GM18519 (cell line): ENCODE results near the gene PRR11.
A peak's percentile ranks its signal among the peaks of the same experiment; 100 is the strongest.
"Not testable (repeated sequence)": the region's sequence is repeated elsewhere in the genome, so short reads cannot be mapped to it uniquely, and the experiment has no call there.

Source experiments
- ATAC-seq: cut with Tn5 transposase; IDR thresholded peaks from one replicate; pipeline ENCODE4 v1.9.1; 2021; ENCODE audit warnings: mild to moderate bottlenecking, moderate library complexity; ENCODE audit not compliant: unreplicated experiment, low FRiP score

The PRR11 gene

DNA sequence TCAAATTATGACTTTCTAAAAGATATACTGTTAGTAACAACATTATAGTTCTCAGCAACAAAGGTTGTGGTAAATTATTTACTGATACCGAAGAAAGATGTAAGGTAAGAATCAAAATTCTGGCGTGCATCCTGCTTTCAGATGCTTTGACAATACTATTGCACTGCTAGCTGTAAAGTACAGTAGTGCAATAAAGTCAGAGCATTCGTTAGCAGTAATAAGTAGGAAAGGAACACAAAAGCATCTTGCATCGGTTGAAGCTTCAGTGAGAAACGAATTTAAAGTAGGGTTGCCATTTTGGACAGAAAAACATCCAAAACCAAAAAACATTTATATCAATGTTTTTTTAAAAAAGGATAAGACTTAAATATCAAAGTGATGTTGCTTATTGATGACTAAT lies 4.5 kb upstream of the PRR11 start:
- no peak for ATAC-seq

DNA sequence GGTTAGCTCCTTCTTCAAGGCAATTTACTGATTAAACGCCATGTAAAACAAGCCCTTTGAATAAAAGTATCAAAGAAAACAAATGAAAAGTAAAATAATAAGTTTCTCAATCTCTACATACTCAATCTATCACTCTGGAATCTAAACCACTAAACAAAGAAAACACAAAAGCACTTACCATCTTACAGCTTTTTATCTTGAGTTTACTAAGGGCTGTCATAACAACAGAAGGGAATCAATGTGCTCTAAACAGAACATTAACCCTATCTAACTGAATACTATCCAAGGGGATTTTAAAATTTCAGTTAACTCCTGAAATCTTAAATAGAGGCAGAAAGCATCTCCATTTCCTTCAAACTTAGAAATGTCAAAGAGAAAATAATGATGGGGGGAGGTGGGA lies 4.0 kb upstream of the PRR11 start:
- no peak for ATAC-seq

DNA sequence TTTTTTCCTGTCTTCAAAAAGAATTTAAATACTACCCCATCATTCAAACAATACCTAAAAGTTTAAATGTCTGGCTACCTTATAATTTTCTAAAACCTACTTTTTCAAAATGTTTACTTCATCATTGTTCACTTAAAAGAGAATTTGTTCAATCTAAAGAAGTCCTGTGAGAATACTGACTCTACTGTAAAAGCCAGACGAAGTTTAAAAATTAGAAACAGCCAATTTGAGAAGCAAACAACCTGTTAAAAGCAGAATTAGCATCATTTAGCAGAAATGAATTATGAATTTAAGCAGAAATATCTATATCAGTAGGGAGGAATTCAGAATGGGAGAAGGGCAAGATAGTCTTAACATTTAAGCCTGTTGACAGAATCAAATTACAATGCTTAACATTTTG lies 2.6 kb upstream of the PRR11 start:
- no peak for ATAC-seq

DNA sequence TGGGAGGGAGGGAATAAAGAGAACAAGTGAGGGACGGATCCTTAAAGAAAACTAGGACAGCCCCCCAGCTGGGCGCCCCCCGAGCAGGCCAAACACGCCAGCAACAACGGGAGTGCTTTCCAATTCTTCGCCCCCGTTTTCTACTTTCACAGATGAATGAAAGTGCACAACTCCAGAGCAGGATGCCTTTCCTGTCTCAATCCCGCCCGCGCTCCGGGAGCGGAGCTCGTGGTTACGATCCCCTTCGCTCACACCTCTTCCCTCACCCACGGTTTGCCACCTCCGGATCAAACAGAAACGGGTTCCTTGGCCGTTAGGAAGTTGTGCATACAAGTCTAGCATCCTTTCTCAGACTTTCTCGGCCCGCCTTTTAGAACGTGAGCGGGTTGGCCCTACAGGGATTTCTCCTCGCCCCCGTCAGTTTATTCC lies 1.2 kb upstream of the PRR11 start:
- no peak for ATAC-seq

DNA sequence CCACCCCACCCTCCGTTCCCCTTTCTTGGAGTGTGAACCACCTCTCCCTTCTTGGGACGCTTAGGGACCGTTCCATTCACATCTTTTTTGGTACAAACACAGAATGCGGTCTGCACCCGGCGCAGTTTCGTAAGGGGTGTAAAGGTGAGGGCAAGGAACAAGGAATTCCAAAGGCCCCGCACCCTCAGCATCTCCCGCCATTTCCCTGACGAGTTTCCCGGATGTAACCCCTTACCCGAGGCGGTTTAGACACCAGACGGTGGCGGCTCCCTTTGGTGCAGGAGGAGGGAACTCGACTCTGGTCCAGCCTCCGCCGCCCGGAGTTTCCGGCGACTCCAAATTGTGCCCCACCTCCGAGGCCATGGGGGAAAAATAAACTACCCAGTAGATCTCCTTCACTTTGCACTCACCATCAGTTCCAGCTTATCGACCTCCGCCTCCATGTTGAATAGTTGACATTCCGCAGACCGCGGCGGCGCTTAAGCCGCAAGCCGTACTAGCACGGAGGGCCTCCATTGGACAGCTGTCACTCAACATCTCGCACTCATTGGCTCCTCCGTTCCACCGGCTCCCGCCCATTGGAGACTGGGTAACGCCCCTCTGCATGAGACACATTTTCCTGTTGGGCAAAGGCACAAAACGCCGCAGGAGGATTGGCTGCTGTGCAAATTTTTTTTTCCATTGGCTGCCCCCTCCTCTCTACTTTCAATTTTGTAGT lies 666 bp upstream of the PRR11 start, which contains the start of gene SKA2:
Gene SKA2, minus strand, starts transcription at position 466 of the 718 bp plus-strand sequence. Its CDS starts 23 bp downstream, at position 443.
- peak; percentile 78 for ATAC-seq

DNA sequence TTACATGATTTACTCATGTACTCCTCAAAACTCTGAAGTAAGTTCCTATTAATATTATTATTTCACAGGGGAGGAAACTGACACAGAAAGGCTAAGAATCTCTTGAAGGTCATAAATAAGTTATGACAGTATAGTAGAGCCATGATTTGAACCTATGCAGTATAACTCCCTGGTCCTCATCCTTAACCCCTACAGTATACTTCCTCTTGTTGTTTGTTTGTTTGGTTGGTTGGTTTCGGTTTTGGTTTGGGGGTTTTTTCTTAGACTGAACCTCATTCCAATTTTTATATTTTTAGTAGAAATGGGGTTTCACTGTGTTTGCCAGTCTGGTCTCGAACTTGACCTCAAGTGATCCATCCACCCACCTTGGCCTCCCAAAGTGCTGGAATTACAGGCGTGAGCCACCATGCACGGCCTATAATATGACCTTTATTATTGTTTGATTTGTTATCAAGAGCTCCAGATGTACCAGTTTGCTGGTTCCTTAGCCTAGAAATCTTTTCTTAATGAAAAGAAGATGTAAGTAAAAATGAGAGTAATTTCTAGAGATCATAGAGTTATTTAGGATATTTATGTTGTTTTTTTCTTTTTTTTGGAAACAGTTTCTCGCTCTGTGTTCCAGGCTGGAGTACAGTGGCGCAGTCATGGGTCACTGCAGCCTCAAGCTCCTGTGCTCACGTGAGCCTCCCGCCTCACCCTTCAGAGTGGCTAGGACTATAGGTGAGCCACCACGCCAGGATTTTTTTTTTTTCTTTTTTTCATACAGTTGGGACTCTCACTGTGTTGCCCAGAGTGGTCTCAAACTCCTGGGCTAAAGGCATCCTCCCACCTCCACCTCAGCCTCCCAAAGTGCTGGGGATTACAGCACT lies 4.8 kb downstream of the PRR11 start:
- no peak for ATAC-seq

DNA sequence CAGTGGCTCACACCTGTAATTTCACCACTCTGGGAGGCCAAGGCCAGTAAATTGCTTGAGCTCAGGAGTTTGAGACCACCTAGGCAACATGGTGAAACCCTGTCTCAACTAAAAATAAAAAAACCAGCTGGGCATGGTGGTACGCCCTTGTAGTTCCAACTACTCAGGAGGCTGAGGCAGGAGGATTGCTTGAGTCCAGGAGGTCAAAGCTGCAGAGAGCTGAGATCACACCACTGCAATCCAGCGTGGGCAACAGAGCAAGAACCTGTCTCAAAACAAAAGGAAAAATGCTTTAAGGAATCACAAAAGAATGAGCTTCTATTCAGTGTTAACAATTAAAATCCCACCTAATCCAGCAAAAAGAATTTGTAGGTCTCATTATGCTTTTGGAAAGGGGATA lies 5.9 kb downstream of the PRR11 start:
- ATAC-seq: no peak

DNA sequence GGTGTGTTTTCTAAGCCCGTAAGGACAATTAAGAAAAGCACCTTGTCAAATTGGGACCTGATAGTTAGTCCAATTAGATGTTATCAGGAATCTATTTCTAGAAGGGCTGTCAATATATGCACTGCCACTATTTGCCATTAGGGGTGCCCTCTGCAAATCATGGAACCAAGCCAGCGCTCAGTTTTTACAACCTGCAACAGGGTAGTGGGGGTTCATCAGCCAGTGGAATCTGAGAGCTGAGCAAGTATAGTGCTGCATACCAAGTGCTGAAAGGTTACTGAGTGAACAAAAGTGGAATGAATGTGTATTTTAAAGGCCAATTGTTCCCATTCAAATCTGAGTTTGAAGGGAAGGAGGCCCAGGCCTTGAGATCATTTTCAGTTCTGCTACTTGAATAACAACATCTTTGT lies 10.4 kb downstream of the PRR11 start:
- ATAC-seq: no peak

DNA sequence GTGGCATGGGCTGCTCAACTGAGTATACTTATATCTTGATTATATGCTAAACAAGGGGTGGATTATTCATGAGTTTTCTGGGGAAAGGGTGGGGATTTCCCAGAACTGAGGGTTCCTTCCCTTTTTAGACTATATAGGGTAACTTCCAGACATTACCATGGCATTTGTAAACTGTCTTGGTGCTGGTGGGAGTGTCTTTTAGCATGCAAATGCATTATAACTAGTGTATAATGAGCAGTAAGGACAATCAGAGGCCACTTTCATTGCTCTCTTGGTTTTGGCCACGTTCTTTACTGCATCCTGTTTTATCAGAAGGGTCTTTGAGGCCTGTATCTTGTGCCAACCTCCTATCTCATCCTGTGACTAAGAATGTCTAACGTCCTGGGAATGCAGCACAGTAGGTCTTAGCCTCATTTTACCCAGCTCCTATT lies 12.0 kb downstream of the PRR11 start:
- ATAC-seq: no peak

DNA sequence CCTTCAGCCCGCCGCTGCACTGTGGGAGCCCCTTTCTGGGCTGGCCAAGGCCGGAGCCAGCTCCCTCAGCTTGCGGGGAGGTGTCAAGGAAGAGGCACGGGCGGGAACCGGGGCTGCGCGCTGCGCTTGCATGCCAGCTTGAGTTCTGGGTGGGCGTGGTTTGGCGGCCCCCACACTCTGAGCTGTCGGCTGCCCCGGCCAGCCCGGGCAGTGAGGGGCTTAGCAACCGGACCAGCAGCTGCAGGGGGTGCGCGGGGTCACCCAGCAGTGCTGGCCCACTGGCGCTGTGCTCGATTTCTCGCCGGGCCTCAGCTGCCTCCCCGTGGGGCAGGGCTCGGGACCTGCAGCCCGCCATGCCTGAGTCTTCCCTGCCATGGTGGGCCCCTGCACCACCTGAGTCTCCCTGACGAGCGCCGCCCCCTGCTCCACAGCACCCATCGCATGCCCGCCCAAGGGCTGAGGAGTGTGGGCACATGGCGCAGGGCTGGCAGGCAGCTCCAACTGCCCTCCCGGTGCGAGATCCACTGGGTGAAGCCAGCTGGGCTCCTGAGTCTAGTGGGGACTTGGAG lies 17.0 kb downstream of the PRR11 start:
- no peak for ATAC-seq

DNA sequence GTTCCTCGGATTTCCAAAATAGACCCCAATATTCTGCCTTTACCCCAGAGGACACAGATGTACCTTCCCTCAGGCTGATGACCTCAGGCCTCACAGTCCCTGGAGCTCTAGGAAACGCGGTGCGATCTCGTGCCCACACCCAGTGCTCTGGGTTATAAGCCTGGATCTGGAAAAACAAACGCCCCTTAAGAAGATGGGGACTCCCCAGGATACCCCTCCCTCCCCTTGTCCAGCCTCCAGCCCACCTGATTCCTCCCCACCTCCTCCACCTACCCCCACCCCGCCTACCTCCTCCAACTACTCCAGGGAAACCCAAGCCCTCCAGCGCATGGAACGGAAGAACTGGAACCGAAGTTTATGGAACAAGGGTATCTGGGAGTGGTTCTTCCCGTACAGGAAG lies 19.1 kb downstream of the PRR11 start:
- no peak for ATAC-seq

DNA sequence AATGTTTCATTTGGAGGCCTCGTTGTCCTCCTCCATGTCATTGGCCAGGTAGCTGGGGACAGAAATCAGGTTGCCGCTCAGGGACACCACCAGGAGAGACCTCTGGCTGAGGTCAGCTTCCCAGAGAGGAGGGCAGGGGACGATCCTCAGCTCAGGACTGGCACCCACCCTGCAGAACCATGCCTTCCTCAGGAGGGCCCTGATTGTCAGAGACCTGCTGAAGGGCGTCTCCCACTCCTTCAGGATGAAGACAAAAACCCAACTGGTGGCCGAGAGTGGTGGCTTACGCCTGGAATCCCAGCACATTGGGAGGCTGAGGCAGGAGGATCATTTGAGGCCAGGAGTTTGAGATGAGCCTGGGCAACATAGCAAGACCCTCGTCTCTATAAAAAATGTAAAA lies 19.5 kb downstream of the PRR11 start:
- ATAC-seq: no peak

DNA sequence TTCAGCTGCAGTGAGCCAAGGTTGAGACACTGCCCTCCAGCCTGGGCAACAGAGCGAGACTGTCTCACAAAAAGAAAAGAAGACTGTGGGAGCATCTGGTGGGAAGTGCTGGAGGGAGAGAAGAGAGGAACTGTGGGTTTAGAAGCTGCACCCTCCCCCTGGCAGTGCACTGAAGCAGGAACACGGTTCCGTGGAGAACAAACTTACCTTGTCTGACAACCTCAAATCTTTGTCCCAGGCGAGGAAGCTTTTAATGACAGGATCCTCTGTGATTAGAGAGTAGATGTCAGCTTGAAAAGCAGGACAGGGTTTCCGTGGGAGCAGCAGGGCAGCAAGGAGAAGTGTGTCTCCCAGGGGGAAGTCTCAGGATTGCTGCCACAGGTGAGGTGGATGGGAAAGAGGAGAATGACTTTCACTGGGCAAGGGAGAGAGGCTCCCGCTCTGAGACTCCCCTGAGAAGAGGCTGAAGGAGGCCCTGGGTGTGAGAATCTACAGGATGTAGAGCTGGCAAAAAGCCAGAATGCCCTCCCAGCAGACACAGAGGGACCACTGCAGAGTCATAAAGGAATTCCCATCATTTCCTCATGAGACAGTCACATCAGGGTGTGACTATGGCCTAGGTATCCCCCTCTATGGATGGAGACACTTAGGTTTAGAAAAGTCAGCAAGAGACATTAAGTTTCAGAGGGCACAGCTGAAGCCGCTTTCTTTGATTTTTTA lies 22.9 kb downstream of the PRR11 start:
- no peak for ATAC-seq

DNA sequence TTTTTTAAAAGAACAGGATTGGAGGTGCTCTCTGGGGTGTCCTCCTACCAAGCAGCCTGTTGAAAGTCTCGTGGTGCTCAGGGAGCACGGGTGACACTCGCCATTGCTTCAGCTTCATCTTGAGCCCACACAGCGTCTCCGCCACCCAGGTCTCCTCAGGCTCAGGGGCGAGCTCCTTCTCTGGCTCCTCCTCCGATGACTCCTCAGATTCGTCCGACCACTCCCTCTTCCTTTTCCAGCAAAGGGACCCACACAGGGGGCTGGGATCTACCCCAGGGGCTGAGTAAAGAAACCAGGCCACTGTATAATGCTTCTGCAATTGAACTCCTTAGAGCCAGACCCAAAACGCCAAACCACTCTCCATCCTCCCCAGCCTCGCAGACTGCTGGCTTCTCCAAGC lies 24.1 kb downstream of the PRR11 start:
- ATAC-seq: not testable (repeated sequence)

DNA sequence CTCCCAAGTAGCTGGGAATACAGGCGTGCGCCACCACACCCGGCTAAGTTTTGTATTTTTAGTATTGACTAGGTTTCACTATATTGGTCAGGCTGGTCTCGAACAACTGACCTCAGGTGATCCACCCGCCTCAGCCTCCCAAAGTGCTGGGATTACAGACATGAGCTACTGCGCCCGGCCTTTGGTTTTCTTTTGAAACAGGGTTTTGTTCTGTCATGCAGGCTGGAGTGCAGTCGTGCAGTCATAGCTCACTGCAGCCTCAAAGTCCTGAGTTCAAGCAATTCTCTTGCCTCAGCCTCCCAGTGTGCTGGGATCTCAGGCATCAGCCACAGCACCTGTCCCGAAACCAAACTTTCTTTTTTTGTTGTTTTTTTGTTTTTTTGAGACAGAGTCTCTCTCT lies 25.1 kb downstream of the PRR11 start:
- ATAC-seq: no peak

DNA sequence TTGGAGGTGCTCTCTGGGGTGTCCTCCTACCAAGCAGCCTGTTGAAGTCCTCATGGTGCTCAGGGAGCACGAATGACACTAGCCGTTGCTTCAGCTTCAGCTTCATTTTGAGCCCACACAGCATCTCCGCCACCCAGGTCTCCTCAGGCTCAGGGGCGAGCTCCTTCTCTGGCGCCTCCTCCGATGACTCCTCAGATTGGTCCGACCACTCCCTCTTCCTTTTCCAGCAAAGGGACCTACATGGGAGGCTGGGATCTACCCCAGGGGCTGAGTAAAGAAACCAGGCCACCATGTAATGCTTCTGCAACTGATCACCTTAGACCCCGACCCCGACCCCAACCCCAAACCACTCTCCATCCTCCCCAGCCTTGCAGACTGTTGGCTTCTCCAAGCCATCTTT lies 25.9 kb downstream of the PRR11 start:
- ATAC-seq: no peak

DNA sequence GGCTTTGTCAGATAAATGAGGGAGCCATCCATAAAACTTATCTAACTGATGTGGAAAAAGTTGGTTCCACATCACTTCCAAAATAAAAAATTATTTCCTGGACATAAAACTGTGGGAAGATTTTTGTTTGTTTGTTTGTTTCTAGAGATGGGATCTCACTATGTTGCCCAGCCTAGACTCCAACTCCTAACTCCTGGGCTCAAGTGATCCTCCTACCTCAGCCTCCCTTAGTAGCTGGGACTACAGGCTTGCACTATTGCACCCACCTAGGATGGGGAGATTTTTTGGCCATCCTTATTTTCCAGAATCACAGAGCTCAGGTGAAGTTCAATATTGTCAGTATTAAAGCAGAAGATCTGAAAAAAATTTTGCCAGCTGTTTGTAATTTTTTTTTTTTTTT lies 30.5 kb downstream of the PRR11 start:
- no peak for ATAC-seq

DNA sequence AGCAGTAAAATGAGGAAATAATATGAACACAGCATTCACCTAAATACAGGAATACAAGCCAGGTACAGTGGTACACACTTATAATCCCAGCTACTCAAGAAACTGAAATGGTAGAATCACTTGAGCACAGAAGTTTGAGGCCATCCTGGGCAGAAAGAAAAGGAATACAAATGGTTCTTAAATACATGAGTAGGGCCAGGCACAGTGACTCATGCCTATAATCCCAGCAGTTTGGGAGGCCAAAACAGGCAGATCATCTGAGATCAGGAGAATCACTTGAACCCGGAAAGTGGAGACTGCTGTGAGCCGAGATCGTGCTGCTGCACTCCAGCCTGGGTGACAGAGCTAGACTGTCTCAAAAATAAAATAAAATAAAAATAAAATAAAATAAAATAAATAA lies 31.3 kb downstream of the PRR11 start:
- ATAC-seq: no peak

DNA sequence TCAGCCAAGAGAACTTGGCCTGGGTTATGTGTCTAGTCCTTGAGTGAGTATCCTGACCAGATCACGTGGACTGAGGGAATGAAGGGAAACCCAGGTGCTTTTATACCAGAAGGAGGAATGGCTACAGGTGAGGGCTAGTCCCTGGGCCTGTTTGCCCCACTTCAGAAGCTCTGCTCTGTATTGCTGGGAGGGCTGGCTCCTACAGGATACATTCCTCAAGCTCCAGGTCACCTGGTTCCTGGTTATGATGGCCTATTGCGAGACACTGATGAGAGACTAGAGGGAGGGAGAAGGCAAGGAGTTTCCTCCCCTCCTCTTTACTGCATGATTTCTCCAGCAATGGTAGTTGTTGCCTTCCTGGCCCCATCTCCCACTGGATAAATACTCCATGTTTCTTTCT lies 35.3 kb downstream of the PRR11 start:
- ATAC-seq: no peak

DNA sequence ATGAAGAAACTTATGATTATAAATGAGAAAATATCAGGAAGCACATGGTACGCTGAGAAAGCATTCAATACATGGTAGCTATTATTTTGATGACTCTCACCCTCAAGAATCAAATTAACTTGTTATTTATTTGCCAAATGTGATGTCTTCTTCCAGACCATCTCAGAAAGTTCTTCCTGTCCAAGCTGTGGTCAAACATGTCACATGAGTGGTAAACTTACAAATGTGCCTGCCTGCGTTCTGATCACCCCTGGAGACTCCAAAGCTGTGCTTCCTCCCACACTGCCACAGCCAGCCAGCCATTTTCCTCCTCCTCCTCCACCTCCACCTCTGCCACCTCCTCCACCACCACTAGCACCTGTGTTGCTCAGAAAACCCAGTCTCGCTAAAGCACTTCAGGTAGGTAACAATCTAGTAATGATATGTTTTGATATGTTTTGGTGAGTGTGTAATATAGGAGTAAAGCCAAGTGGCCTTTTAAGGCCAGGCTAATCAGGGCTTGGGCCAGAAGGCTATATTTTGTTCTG lies 37.9 kb downstream of the PRR11 start:
- no peak for ATAC-seq

DNA sequence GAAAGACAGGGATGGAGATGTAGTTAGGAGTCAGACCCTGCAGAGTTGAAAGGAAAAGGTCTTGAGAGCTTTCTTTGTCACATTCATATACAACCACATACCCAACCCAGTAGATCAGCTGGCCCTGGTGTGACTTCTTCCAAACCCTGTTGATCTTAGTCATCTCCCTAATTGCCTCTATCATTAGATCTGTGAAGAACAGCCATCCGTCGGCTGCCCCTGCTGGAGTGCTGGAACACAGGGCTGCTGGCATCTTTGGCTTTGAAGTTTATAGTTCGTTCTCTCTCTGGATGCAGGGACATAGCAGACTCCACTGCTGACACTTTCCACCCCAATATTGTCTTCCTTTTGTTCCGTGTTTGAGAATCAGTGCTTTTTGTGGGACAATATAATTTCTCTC lies 43.9 kb downstream of the PRR11 start:
- no peak for ATAC-seq
